ENCODE results near the gene PCP2.

The PCP2 gene

GRCh38 chr19:7633698-7634097 is at the start of gene PCP2:
PCP2 (minus strand) TSS chr19:7633719; CDS start chr19:7633457, 262 bp downstream.
- TF ChIP-seq CTCF (IDR thresholded peaks at IDR 0.05; ENCODE audit: insufficient read depth, missing control alignments) = no peak
- no peak for FAIRE-seq
- DNase-seq (ENCODE audit: insufficient read length, low spot score) = no peak

GRCh38 chr19:7682175-7682855 is 48.8 kb upstream of the PCP2 start:
- no peak for FAIRE-seq

DNA sequence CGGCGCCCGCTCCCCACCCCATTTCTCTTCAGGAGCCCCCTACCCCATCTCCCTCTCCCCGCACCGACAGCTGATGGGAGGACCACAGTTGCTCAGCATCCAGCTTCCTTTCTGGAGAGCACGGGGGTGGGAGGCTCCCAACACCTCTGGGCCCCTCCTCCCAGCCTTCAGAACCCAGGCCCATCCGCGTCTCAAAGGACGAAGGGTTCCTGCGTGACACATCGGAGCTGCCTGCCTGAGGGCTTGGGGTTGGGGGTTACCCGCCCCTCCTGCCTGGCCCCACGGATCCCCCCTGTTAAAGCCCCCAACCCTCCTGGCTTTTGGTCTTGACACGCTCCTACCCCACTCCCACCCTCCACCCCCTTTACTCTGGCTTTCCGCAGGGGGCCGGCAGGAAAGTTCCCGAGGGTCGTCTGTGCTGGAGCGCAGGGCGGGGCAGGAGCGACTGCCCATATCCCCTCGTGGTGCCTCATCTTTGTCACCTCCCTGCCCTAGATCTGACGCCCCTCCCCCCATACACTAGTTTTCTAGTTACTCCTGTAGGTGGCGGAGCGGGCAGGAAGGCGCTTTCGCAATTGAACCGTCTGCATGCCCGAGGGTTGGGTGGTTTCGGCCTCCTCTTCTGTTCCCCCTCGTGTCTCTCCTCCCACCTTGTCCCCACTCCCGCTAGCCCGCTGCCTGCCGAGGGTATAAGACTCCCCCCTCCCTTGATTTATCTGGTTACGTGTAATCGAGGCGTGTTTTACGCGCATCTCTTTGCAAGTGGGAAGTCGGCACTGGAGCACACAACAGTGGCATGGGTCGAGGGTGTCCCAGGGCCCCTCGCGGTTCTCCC is 48.0 kb upstream of the PCP2 start:
- DNase-seq (ENCODE audit: insufficient read length, low spot score) (peak; percentile 91), FAIRE-seq (no peak)
- peak; percentile 54 for TF ChIP-seq CTCF (IDR thresholded peaks at IDR 0.05; ENCODE audit: insufficient read depth, missing control alignments)

More at GRCh38 chr19:7682175-7682855, 48.8 kb upstream of the PCP2 start:
- DNase-seq (ENCODE audit: insufficient read length, low spot score) = no peak
- TF ChIP-seq CTCF (IDR thresholded peaks at IDR 0.05; ENCODE audit: insufficient read depth, missing control alignments) = no peak

- DNase-seq (ENCODE audit: insufficient read length, low spot score) (peak; percentile 73), FAIRE-seq (no peak)
- TF ChIP-seq CTCF (IDR thresholded peaks at IDR 0.05; ENCODE audit: insufficient read depth, missing control alignments) = peak; percentile 83
Observed at GRCh38 chr19:7680606-7681339, 47.3 kb upstream of the PCP2 start, which contains the start of gene TRAPPC5. TRAPPC5 (plus strand) TSS chr19:7680833; CDS start chr19:7682254, 1,421 bp downstream.

- DNase-seq (ENCODE audit: insufficient read length, low spot score) (no peak), FAIRE-seq (no peak)
- no peak for TF ChIP-seq CTCF (IDR thresholded peaks at IDR 0.05; ENCODE audit: insufficient read depth, missing control alignments)
Observed at GRCh38 chr19:7679771-7680605, 46.5 kb upstream of the PCP2 start.

- peak; percentile 64 for TF ChIP-seq CTCF (IDR thresholded peaks at IDR 0.05; ENCODE audit: insufficient read depth, missing control alignments)
- DNase-seq (ENCODE audit: insufficient read length, low spot score) = peak; percentile 59
- FAIRE-seq = no peak
Observed at GRCh38 chr19:7678971-7679751, 45.6 kb upstream of the PCP2 start.

All from D721Med (cell line).